Measurements from ENCODE around the gene ZBTB16. TPM values are rescaled to one million over a fixed set of nuclear protein-coding genes. Genes with fewer than 3 reads are reported as not detected.

Gene ZBTB16
- total RNA-seq, 1 experiment from 2014 or later: 0.21 TPM

- in situ Hi-C loops (cut with HindIII; ENCODE audit: low pct_unique_long_range_greater_than_20kb, low sequenced_read_pairs) (no loop called here), intact Hi-C loops (cut with micrococcal nuclease; ENCODE audit: unreplicated experiment) (no loop called here)
- ChIA-PET CTCF (no interaction called here), POLR2A (no interaction called here)
- Histone ChIP-seq H3K4me1 (ENCODE audit: control insufficient read depth, insufficient read depth, low read length) (no peaks in the 10 kb centered on the region), H3K27me3 (ENCODE audit: control insufficient read depth, insufficient read depth, low read length) (peaks cover 15% of the 10 kb centered on the region), H3K27ac (ENCODE audit: low read length) (no peak overlapping the region), H3K36me3 (ENCODE audit: control insufficient read depth, insufficient read depth, low read length) (no peaks in the 10 kb centered on the region), H3K4me3 (ENCODE audit: low read depth in 2 of 2, low read length in 2 of 2) (no peak overlapping the region), H3K9me3 (ENCODE audit: control insufficient read depth, insufficient read depth, low read depth, low read length) (no peaks in the 10 kb centered on the region)
- DNase-seq (ENCODE audit: low read depth, low spot score) (no peak), ATAC-seq (no peak)
- BruUV-seq (replicated peaks): no TSS peak
- TF ChIP-seq SIN3A (IDR thresholded peaks at IDR 0.05; ENCODE audit: borderline replicate concordance, insufficient read depth, low read depth, low read length) (no peak), CTCF (IDR thresholded peaks at IDR 0.05) (no peak), REST (IDR thresholded peaks at IDR 0.05; ENCODE audit: insufficient read depth in 1 of 2, low read depth in 2 of 2, low read length in 1 of 2) (no peak), POLR2AphosphoS5 (IDR thresholded peaks at IDR 0.05; ENCODE audit: low read depth, low read length) (no peak), TCF7L2 (IDR thresholded peaks at IDR 0.05; ENCODE audit: low read depth, low read length) (no peak)
Observed at GRCh38 chr11:114132417-114132816, 72.9 kb downstream of the ZBTB16 start.

- BruUV-seq (replicated peaks): no TSS peak
- H3K27ac ChIP-seq (ENCODE audit: low read length): no peak overlapping the region
- peaks cover 15% of the 10 kb centered on the region for H3K27me3 ChIP-seq (ENCODE audit: control insufficient read depth, insufficient read depth, low read length)
- TF ChIP-seq SIN3A (IDR thresholded peaks at IDR 0.05; ENCODE audit: borderline replicate concordance, insufficient read depth, low read depth, low read length): no peak
- TF ChIP-seq POLR2AphosphoS5 (IDR thresholded peaks at IDR 0.05; ENCODE audit: low read depth, low read length): no peak
- no peak for TF ChIP-seq TCF7L2 (IDR thresholded peaks at IDR 0.05; ENCODE audit: low read depth, low read length)
- TF ChIP-seq REST (IDR thresholded peaks at IDR 0.05; ENCODE audit: insufficient read depth in 1 of 2, low read depth in 2 of 2, low read length in 1 of 2): no peak
- TF ChIP-seq CTCF (IDR thresholded peaks at IDR 0.05): no peak
- ChIA-PET CTCF (no interaction called here), POLR2A (no interaction called here)
- H3K4me1 ChIP-seq (ENCODE audit: control insufficient read depth, insufficient read depth, low read length): no peaks in the 10 kb centered on the region
- H3K36me3 ChIP-seq (ENCODE audit: control insufficient read depth, insufficient read depth, low read length): no peaks in the 10 kb centered on the region
- intact Hi-C loops (cut with micrococcal nuclease; ENCODE audit: unreplicated experiment) (no loop called here), in situ Hi-C loops (cut with HindIII; ENCODE audit: low pct_unique_long_range_greater_than_20kb, low sequenced_read_pairs) (no loop called here)
- no peak overlapping the region for H3K4me3 ChIP-seq (ENCODE audit: low read depth in 2 of 2, low read length in 2 of 2)
- ATAC-seq: no peak
- no peak for DNase-seq (ENCODE audit: low read depth, low spot score)
- no peaks in the 10 kb centered on the region for H3K9me3 ChIP-seq (ENCODE audit: control insufficient read depth, insufficient read depth, low read depth, low read length)
Observed at GRCh38 chr11:114132944-114133394, 73.5 kb downstream of the ZBTB16 start.

Measured in Panc1 (cell line).